Amniotic epithelial cell (primary cell): ENCODE data around the gene FEZ2.
A peak's percentile ranks its signal among the peaks of the same experiment; 100 is the strongest.

Source experiments
- DNase-seq: peaks from one replicate; pipeline ENCODE4 v3.0.0-alpha.2; 2010; ENCODE audit warnings: low read depth

FEZ2 gene

DNA sequence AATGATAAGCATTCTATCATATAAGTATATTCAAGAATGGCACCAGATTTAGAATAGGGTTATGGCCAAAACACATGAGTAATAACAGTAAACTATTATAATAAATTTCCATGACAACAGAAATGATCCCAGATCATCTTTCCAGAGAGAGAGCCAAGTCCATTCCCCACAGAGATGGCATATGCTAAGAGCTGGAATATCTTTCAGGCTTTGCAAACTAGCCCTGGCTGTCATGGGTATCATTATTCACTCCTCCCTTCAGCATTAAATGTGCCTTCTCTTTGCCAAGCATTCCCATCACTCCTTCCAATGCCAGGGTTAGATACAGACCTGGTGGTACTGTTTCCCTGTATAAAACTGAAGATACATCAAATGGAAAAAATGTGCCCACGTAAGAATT, 10.9 kb downstream of the FEZ2 start:
- DNase-seq = no peak

DNA sequence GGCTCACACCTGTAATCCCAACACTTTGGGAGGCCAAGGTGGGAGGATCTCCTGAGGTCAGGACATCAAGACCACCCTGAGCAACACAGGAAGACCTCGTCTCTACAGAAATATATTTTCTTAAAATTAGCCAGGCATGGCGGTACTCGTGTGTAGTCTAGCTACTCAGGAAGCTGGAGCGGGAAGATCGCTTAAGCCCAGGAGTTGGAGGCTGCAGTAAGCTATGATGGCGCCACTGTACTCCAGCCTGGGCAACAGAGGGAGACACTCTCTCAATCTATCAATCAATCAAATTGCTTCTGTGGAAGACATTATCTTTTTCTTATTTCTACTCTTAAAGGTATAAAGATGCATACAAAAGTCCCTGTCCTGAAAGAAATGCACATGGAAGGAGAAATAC, 11.3 kb downstream of the FEZ2 start:
- no peak for DNase-seq

DNA sequence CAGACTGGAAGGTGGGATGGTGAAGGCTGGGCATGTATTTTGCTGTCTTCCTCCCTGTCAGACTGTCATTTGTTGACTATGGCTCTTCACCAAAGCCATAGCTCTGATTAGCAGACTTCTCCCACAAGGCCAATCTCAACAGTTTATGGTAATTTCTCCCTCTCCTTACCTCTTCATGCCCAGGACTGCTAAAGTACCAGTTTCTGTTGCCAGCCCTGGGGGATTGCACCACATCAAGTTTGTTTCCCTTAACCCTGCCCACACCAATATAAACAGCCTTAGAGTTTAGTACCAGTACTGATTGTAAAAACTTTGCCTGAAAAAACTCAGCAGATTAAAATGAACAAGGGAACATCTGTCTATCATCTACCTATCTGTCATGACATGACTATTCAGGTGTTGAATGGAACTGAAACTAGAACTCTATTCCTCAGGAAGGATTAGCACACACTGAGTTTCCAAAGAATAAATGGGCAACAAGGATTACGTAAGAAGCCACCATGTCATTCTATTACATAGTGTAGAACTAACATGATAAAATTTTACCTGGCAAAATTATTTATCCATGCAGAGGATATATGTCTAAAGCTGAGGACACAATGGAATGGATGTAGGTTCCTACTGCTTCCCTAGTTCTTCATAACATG, 13.7 kb downstream of the FEZ2 start:
- DNase-seq = no peak

DNA sequence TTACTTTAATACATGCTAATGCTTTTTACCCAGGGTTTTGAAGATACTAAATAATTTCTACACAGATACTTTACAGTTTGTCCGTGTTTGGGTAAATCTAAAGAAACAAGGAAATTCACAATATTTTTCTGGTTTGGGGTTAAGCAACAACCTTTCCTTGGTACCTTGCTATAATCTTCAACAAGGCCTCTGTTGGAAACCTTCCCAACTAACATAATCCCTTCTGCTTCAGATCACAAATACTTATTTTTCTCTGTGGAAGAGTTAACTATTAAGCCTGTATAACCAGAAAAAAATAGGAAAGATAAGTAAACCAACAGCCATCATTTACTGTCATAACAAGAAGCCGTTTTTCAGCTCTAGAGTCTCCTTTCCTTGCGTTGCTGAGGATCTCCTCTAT, 15.0 kb downstream of the FEZ2 start:
- DNase-seq = peak; percentile 59

DNA sequence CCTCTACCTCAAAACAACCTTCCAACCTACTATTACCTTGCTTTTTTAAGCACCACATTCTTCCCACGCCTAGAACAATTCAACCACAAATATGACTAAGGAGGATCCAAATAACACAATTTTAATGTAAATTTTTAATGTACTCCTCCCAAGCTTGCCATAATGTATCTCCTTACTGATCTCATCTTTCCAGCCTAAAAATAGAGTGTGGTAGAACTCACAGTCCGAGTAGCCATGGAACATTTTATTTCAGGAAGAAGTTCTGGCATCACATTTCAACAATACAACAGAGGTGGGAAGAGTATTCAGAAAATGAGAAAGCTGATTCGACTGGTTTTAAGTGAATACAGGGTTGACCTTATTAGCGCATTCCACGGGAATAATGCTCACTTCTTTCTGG, 15.4 kb downstream of the FEZ2 start:
- no peak for DNase-seq

DNA sequence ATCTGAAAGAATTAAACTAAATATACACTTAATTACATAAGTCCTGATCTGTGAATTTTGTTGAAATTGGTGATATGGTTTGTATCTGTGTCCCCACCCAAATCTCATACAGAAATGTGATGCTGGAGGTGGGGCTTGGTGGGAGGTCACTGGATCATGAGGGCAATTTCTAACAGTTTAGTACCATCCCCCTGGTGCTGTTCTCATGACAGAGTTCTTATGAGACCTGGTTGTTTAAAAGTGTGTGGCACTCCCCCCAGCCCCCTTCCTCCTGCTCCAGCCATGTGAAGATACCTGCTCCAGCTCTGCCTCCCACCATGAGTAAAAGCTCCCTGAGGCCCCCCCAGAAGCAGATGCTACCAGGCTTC, 18.7 kb downstream of the FEZ2 start:
- no peak for DNase-seq

DNA sequence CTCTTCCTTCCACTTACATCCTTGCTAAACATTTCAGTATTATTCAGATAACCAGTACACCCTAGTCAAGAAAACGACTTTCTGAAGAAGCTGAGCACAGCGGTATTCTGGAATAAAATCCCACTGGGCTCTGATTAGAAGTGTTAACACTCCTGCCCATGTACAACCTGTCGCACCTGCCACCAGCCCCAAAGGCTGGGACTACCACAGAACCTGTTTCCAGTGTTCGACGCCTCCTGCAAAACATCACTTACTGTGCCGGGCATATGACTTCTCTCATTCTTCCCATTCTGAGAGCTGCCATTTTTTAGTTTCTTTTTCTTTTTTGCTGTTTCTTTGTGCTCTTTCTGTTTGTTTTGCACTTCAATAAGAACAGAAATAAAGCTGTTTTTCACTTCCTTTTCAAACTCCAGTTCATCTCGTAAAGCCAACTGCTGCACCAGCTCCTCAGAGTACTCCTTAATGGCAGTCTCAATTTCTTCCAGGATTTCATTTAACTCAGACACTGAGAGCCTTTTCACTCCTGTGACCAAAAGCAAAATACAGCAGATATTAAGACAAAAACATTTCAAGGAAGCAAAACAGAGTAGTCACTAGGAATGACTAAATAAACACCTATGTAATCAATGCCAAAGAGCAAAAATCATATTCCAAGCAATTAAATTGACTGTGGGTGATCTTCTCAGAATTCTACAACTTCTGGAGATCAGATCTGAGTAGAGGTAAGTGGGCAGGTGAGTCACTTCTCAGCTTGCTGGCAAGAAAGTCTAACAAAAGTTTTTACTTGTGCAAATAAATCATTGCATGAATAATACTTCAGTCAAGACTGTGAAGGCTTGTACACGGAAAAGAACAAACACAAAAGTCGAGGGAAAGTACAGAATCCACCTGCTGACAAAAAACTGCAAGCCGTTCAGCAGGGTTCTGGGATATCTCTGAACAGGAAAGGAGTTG, 19.3 kb downstream of the FEZ2 start:
- no peak for DNase-seq

DNA sequence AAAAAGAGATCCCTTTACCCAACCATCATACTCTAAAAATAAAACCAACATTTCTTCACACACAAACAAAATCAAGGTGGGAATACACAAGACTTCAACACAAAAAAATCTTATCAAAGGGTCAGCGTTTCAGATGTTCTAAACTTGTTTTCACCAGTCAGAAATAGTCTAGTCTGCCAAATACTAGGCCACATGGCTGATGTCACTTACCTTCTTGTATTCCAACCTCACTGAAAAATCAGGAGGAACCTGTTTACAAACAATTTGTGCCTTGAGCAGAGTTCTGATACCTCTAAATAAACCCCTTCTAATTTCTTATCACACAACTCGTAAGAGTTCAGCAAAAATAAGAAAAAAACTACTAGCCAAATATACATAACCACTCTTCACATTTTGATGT, 20.1 kb downstream of the FEZ2 start:
- DNase-seq = no peak

DNA sequence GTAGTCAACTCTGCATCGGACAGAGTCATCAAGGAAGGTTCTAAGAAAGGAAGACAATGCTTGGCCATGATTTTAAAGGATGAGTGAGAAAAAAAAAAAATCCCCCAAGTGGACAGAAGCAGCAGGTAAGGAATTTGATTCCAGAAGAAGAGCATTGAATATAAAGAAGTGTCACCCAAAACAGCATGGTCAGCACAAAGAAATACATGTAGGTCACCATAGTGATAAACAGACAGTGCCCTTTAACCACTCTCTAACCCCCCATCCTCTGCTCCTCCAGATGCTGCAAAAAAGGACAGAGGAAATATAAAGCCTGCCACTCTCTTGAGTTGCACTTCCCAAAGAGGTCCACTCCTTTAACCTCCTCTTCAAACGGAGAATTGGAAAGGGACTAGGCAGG, 23.4 kb downstream of the FEZ2 start:
- no peak for DNase-seq

DNA sequence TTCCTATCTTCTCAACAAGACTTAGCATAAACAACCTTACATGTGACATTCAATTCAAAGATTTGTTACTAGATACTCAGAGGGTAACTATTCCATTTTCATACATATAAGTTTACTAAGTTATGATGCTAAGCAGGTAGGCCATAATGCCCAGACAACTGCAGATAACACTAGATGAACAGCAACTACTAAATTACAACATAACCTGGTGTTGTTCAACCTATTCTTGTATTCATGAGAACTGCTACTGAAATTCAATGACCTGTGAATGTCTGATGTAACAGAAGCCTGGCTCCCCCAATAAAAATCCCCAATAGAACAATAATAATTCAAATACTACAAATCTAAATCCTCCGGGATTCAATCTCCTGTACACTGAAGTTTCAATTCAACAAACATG, 24.8 kb downstream of the FEZ2 start:
- DNase-seq = peak; percentile 34

DNA sequence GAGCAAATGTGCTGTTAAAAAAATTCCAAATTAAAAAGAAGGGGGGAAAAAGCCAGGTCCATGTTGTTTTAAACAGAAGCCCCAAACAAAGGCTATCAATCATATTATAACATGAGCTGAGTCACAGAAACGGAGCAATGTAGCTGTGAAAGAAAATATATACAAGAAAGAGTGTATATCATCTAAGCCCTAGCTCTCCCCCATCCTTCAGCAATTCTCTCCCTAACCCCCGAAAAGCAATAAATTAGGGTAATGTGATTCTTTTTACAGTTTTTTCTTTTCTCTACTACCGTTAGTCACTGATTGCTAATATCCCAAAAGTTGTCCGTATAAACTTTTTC, 25.3 kb downstream of the FEZ2 start:
- DNase-seq = peak; percentile 68

DNA sequence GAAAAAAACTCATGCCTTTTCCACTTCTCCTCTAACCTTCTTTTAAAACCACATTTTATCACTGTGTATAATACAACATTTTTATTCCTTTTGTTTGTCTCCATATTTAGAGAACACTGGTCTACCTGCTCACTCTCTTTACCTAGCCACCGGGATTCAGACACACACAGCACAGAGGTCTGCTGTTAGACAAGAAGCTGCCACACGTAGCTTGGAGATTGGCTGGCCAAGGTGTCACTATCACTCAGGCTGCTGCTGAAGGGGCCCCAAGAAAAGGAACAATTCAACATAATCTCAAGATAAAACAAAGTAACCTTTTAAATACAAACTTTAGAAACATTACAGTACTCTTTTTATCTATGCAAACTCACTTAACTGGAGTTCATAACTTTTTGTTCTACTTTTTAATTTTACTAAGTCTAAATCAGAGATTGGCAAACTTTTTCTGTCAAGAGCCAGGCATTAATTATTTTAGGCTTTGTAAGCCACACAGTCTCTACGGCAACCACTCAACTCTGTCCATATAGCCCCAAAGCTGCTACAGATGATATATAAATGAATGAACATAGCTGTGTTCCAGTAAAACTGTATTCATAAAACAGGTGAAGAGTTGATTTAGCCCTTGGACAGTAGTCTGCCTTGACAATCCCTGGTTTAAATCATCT, 25.8 kb downstream of the FEZ2 start:
- DNase-seq = no peak

DNA sequence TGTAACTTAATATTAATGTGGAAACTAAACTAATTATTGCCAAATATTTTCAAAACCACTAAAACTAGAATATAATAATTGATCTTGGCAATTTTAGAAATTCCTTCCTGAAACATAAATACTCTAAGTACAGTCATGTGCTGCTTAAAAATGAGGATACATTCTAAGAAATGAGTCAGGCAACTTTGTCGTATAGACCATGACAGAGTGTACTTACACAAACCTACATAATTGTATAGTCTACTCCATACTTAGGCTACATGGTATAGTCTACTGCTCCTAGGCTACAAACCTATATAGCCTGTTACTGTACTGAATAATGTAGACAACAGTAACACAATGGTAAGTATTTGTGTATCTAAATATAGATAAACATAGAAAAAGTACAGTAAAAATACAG, 27.6 kb downstream of the FEZ2 start:
- peak; percentile 31 for DNase-seq

DNA sequence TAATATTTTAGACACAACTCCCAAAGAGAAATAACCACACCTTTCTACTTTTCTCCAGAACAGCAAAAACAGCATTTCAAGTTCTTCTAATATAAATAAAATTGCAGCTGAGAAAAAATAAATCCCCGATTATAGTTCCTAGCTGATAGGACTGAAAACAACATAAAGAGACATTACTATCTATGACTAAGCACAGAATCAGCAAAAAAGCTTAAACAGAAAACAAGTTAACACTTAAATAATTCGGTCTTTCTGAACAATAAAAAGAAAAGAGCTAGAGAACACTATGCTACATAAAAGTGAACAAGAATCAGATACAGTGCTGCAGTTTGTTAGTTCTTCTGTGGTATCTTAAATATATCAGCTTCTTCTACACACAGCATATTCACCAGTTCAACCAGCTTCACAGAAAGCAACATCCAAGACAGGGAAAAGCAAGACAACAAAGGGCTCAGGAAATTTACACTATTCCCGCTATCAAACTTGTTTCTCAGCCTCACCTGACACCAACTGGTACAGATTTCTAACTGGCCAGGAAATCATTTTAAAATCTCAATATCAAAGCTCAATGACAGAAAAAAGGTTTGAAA, 28.6 kb downstream of the FEZ2 start:
- DNase-seq = peak; percentile 60

DNA sequence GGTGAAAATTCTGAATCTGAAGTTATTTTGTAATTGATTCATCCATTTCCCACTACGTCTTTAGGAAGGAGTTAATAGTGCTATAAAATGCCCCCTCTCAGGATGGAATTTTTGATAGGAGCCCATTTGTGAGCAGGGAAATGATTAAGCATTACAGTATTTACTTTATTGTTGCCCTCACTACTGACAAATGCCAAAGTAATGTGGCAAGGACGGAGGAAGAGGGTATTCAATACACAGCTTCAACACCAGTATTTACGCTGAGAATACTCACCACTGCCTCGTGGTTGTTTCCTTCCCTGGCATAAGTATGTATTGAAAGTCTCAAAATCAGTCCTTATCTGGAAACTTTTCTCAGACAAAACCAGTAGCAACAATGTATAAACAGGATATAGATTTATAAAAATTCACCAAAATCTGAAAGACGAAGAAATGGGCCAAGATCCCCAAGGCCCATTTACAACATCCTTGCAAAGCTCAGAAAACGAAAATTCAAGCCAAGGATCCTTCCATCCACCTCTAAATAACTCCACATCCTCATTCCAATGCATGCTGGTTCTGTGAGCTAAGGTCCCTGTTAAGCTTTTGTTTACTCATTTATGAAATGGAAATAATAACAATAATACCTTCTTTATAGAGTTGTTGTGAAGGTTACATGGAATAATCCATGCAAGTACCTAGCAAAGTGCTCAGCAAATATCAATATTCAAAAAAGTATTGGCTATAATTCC, 29.3 kb downstream of the FEZ2 start:
- peak; percentile 53 for DNase-seq

DNA sequence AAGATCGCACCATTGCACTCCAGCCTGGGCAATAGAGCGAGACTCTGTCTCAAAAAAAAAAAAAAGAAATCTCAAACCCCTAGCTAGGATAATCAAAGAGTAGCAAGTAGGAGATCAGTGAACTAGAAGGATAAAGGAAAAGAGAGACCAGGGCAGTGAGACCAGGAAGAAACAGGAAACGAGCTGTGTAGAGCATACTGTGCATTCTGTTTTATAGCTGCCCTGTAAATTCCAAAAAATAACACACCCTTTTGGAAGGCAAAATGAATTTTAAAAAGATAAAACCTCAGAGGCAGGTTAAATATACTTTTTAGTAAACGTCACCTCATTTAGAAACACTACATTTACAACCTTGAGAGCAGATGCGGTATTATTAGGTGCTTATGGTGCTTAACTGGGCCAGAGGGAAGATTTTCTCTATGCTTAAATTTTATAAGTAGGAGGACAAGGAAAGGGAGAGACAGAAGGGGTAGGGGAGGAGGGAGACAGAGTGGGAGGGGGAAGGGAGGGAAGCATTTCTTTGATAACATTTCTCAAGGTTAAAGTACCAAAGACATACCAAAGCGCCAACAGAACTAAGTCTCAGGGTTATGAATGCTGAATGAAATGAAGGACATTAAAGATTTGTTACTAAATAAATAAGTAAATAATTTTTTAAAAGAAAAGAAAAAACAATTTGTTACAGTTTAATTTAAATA, 30.1 kb downstream of the FEZ2 start:
- DNase-seq = peak; percentile 36

DNA sequence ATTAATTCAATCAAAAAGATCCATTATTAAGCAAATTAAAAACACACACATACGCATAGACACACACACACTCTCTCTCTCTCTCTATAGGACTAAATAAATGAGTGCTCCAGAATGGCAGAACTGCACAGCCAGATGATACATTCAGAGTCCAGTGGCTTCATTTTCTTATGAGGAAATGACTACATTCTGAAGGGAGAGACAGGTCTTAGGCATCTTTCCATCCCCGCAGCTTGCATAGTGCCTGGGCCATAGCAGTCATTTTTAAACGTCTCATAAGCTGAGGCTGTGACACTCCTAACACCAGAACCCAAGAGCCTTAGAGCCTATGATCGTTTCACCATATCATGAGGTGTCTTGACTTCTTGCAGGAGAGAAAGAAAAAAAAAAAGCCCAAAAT, 31.1 kb downstream of the FEZ2 start:
- no peak for DNase-seq

DNA sequence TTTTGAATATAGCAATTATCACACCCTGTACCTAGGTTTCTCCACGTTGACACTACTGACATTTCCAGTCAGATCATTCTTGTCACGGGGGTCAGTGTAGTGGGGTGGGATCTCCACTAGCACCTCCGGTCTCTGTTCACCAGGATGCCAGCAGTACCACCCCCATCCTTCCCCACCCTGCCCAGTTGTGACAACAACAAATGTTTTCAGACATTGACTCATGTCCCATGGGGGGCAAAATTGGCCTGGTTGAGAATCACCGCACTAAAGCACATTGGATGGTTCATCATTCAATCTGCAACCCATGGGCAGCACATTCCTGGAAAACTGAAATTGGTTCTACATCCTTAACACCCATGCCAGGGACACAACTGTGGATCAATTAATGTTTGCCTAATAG, 32.3 kb downstream of the FEZ2 start:
- no peak for DNase-seq

DNA sequence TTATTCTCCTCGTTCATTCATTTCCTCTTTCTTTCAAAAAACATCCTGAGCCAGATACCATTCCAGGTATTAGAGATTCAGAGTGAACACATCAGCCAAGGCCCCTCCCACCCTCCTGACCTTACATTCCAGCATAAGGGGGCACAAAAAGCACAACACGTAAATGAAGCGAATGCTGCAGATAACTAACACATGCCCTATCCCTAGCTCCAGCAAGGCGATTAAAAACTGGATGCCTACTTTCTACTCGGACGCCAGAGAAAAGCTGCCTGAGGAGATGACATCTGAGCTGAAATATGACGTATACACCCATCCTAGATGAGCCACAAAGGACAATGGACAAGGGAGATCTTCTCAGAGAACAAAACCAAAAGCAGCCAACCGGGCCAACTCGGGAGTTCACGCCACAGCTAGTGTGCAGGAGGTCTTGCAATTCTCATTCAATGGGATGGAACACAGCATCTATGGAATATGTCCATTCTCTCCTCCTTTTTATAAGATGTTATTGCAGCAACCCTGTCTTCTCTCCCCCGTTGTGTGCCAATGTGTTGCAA, 33.5 kb downstream of the FEZ2 start:
- DNase-seq = no peak

DNA sequence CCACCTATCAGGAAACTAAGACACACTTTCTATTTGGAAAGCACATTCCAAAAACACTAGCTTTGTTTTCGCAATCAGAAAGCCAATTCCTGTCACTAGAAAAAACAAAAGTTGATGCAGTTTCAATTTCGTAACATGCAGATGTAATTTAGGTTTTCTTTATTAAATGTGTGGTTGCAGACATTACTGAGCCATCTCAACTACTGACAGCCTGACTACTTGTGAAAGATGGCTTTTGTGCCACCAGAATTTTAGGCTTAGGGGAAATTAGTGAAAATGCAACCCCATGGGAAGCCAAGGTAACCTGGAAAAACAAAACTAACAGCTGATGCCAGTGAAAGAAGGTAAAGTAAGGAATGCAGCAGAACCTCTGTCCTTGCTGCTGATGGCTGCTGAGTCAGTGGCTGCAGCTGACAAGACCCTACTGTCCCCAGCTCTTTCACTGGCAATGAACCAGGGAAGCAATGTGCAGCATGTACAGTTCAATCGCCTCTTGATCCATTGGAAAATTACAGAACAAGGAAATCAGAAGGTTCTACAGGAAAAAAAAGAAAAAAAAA, 34.9 kb downstream of the FEZ2 start:
- DNase-seq = peak; percentile 70

DNA sequence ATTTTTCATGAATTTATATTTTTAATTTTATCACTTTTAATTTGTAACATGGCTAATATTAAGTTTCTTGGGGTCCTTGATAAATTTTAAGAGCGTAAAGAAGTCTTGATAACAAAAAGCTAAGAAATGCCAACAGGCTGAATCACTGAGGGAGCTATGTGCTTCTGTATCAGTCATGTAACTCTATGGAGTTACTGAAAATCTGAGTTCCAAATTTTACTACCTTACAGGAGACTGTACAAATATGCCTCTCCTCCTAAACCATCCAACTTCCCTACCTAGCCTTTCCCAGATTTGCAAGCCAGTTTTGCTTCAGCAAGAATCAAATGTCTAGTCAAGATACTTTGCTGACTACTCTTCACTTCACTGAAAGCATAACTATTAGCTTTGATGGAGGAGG, 35.7 kb downstream of the FEZ2 start:
- DNase-seq = peak; percentile 74
